NT2/D1 (cell line): ENCODE results near the gene P4HTM.

ENCODE experiments used
- DNase-seq: peaks from one replicate; pipeline ENCODE4 v3.0.0-alpha.2; 2011; ENCODE audit warnings: low read depth, low spot score
- H3K27me3 ChIP-seq: 2 replicates; pipeline ENCODE4 v1.6.0; 2011; ENCODE audit warnings: mild to moderate bottlenecking; ENCODE audit not compliant: insufficient read length, insufficient read depth
- H3K36me3 ChIP-seq: 2 replicates; pipeline ENCODE4 v1.6.1; 2011; ENCODE audit warnings: mild to moderate bottlenecking, low read length, mixed read lengths; ENCODE audit not compliant: insufficient read depth, insufficient read length
- H3K4me1 ChIP-seq: 2 replicates; pipeline ENCODE4 v1.5.1; 2011; ENCODE audit not compliant: insufficient read depth, insufficient read length
- H3K4me3 ChIP-seq: 2 replicates; pipeline ENCODE4 v1.5.1; 2011; ENCODE audit warnings: low read depth; ENCODE audit not compliant: insufficient read length
- H3K9ac ChIP-seq: 2 replicates; pipeline ENCODE4 v1.6.0; 2011; ENCODE audit warnings: low read depth; ENCODE audit not compliant: insufficient read length
- H3K9me3 ChIP-seq: 2 replicates; pipeline ENCODE4 v1.5.1; 2011; ENCODE audit warnings: mild to moderate bottlenecking, low read length; ENCODE audit not compliant: insufficient read depth
- SUZ12 ChIP-seq: IDR thresholded peaks from 2 replicates; pipeline ENCODE4 v1.6.1; 2011; ENCODE audit not compliant: insufficient read length, insufficient read depth; ENCODE audit errors: extremely low read depth
- YY1 ChIP-seq: IDR thresholded peaks from 2 replicates; pipeline ENCODE4 v1.6.1; 2011; ENCODE audit not compliant: insufficient read length, insufficient read depth
- ZNF274 ChIP-seq: IDR thresholded peaks from 2 replicates; pipeline ENCODE4 v1.6.1; 2011; ENCODE audit warnings: mild to moderate bottlenecking, low read depth, low read length

The P4HTM gene

GRCh38 chr3:48989796-48990635, at the start of gene P4HTM:
Gene P4HTM, plus strand, starts transcription at chr3:48990241. Its CDS starts 16 bp downstream, at chr3:48990257.
- H3K4me3 ChIP-seq: peak within 1 kb of the TSS; percentile 87
- H3K9me3 ChIP-seq: no peaks in the 10 kb centered on the region
- H3K36me3 ChIP-seq: peaks cover 27% of the 10 kb centered on the region
- TF ChIP-seq ZNF274 (no peak), YY1 (peak; percentile 23)
- H3K27me3 ChIP-seq: peaks cover 4% of the 10 kb centered on the region
- H3K4me1 ChIP-seq: peaks cover 6% of the 10 kb centered on the region
- DNase-seq: peak; percentile 81
- peak within 1 kb of the TSS; percentile 95 for H3K9ac ChIP-seq

GRCh38 chr3:48945432-48945831, 44.6 kb upstream of the P4HTM start:
- no peaks in the 10 kb centered on the region for H3K9me3 ChIP-seq
- no peak overlapping the region for H3K4me3 ChIP-seq
- peaks cover 39% of the 10 kb centered on the region for H3K36me3 ChIP-seq
- no peak overlapping the region for H3K9ac ChIP-seq
- no peak for DNase-seq
- H3K4me1 ChIP-seq: no peaks in the 10 kb centered on the region
- no peaks in the 10 kb centered on the region for H3K27me3 ChIP-seq
- TF ChIP-seq ZNF274: no peak

- Histone ChIP-seq H3K27me3 (no peaks in the 10 kb centered on the region), H3K9me3 (no peaks in the 10 kb centered on the region), H3K4me3 (no peak overlapping the region), H3K4me1 (no peaks in the 10 kb centered on the region), H3K9ac (no peak overlapping the region), H3K36me3 (peaks cover 39% of the 10 kb centered on the region)
- no peak for TF ChIP-seq SUZ12
- no peak for TF ChIP-seq ZNF274
- no peak for DNase-seq
Measured at GRCh38 chr3:48945891-48946549, 44.0 kb upstream of the P4HTM start.

GRCh38 chr3:48949376-48949717, 40.7 kb upstream of the P4HTM start:
- Histone ChIP-seq H3K4me3 (no peak overlapping the region), H3K4me1 (no peaks in the 10 kb centered on the region), H3K9ac (no peak overlapping the region), H3K27me3 (no peaks in the 10 kb centered on the region), H3K36me3 (peaks cover 39% of the 10 kb centered on the region), H3K9me3 (no peaks in the 10 kb centered on the region)
- DNase-seq: no peak
- no peak for TF ChIP-seq SUZ12
- no peak for TF ChIP-seq YY1
- no peak for TF ChIP-seq ZNF274

GRCh38 chr3:48950051-48950450, 40.0 kb upstream of the P4HTM start:
- Histone ChIP-seq H3K9ac (no peak overlapping the region), H3K36me3 (peaks cover 35% of the 10 kb centered on the region), H3K4me3 (no peak overlapping the region), H3K4me1 (no peaks in the 10 kb centered on the region), H3K27me3 (no peaks in the 10 kb centered on the region), H3K9me3 (no peaks in the 10 kb centered on the region)
- no peak for TF ChIP-seq SUZ12
- TF ChIP-seq YY1: no peak
- no peak for TF ChIP-seq ZNF274
- no peak for DNase-seq

GRCh38 chr3:48951764-48952163, 38.3 kb upstream of the P4HTM start:
- Histone ChIP-seq H3K4me3 (no peak overlapping the region), H3K9me3 (no peaks in the 10 kb centered on the region), H3K4me1 (no peaks in the 10 kb centered on the region), H3K27me3 (no peaks in the 10 kb centered on the region), H3K9ac (no peak overlapping the region), H3K36me3 (peaks cover 27% of the 10 kb centered on the region)
- no peak for DNase-seq
- TF ChIP-seq YY1: no peak
- no peak for TF ChIP-seq SUZ12
- no peak for TF ChIP-seq ZNF274

GRCh38 chr3:48952510-48953118, 37.4 kb upstream of the P4HTM start:
- TF ChIP-seq ZNF274: no peak
- no peak for TF ChIP-seq YY1
- TF ChIP-seq SUZ12: no peak
- no peaks in the 10 kb centered on the region for H3K27me3 ChIP-seq
- DNase-seq: peak; percentile 35
- no peak overlapping the region for H3K9ac ChIP-seq
- peaks cover 28% of the 10 kb centered on the region for H3K36me3 ChIP-seq
- H3K4me1 ChIP-seq: no peaks in the 10 kb centered on the region
- H3K9me3 ChIP-seq: no peaks in the 10 kb centered on the region
- no peak overlapping the region for H3K4me3 ChIP-seq
